Measurements from ENCODE around the gene INO80D. TPM values are rescaled to one million over a fixed set of nuclear protein-coding genes. Genes with fewer than 3 reads are reported as not detected.

The INO80D gene
- total RNA-seq, 4 donors from 2014 or later: 6.4 to 45.6 (median 23.4) TPM

- Histone ChIP-seq H3K9me3 (no peaks in the 10 kb centered on the region), H3K27me3 (no peaks in the 10 kb centered on the region), H3K27ac (no peak overlapping the region), H3K36me3 (no peaks in the 10 kb centered on the region), H3K4me3 (no peak overlapping the region), H3K4me1 (no peaks in the 10 kb centered on the region)
- intact Hi-C loops (cut with DNase I; ENCODE audit: low total_unique reads): no loop called here
- DNase-seq: no peak
- TF ChIP-seq POLR2A (IDR thresholded peaks at IDR 0.05) (no peak), CTCF (IDR thresholded peaks at IDR 0.05) (no peak)
These were observed 74.9 kb downstream of the INO80D start for GRCh38 chr2:206011018-206011614.

- TF ChIP-seq CTCF (IDR thresholded peaks at IDR 0.05) (no peak), POLR2A (IDR thresholded peaks at IDR 0.05) (no peak)
- no peaks in the 10 kb centered on the region for H3K9me3 ChIP-seq
- H3K27me3 ChIP-seq: no peaks in the 10 kb centered on the region
- no peak overlapping the region for H3K27ac ChIP-seq
- no peaks in the 10 kb centered on the region for H3K36me3 ChIP-seq
- no peaks in the 10 kb centered on the region for H3K4me1 ChIP-seq
- H3K4me3 ChIP-seq: no peak overlapping the region
- no peak for DNase-seq
- intact Hi-C loops (cut with DNase I; ENCODE audit: low total_unique reads): no loop called here
These were observed 81.8 kb downstream of the INO80D start for GRCh38 chr2:206004004-206004693.

GRCh38 chr2:206002440-206002839 lies 83.5 kb downstream of the INO80D start:
- H3K4me1 ChIP-seq: no peaks in the 10 kb centered on the region
- DNase-seq: no peak
- no peaks in the 10 kb centered on the region for H3K36me3 ChIP-seq
- H3K9me3 ChIP-seq: no peaks in the 10 kb centered on the region
- intact Hi-C loops (cut with DNase I; ENCODE audit: low total_unique reads): no loop called here
- H3K27me3 ChIP-seq: no peaks in the 10 kb centered on the region
- TF ChIP-seq POLR2A (IDR thresholded peaks at IDR 0.05) (no peak), CTCF (IDR thresholded peaks at IDR 0.05) (no peak)
- no peak overlapping the region for H3K4me3 ChIP-seq
- H3K27ac ChIP-seq: no peak overlapping the region

GRCh38 chr2:206001912-206002311 lies 84.1 kb downstream of the INO80D start:
- Histone ChIP-seq H3K9me3 (no peaks in the 10 kb centered on the region), H3K4me3 (no peak overlapping the region), H3K36me3 (no peaks in the 10 kb centered on the region), H3K27ac (no peak overlapping the region), H3K27me3 (no peaks in the 10 kb centered on the region), H3K4me1 (no peaks in the 10 kb centered on the region)
- intact Hi-C loops (cut with DNase I; ENCODE audit: low total_unique reads): no loop called here
- TF ChIP-seq POLR2A (IDR thresholded peaks at IDR 0.05): no peak
- no peak for TF ChIP-seq CTCF (IDR thresholded peaks at IDR 0.05)
- DNase-seq: no peak

- Histone ChIP-seq H3K27ac (no peak overlapping the region), H3K27me3 (no peaks in the 10 kb centered on the region), H3K36me3 (no peaks in the 10 kb centered on the region), H3K4me3 (no peak overlapping the region), H3K9me3 (no peaks in the 10 kb centered on the region), H3K4me1 (no peaks in the 10 kb centered on the region)
- no peak for TF ChIP-seq CTCF (IDR thresholded peaks at IDR 0.05)
- TF ChIP-seq POLR2A (IDR thresholded peaks at IDR 0.05): no peak
- intact Hi-C loops (cut with DNase I; ENCODE audit: low total_unique reads): no loop called here
- DNase-seq: no peak
These were observed 85.2 kb downstream of the INO80D start for GRCh38 chr2:206000776-206001175.

Data from uterus (tissue), 4 donors.